Heart right ventricle (tissue), 16 donors: ENCODE results near the gene PRKAB1. TPM values are rescaled to one million over a fixed set of nuclear protein-coding genes. Genes with fewer than 3 reads are reported as not detected.

ENCODE experiments used
- ATAC-seq, 8 donors: fragments of 200-7000 bp; cut with Tn5 transposase; one replicate each; pipeline ENCODE4 v1.9.1; 2020; ENCODE audit warnings: mild to moderate bottlenecking in 8 of 8, moderate library complexity in 8 of 8, moderate number of reproducible peaks in 1 of 8
- DNase-seq, 2 donors: peaks; one replicate each; pipeline ENCODE4 v3.0.0-alpha.2; 2020
- H3K27ac ChIP-seq, 10 donors: fragments of 200-600 bp; sonication (generic) in 2 of 10; one replicate each; pipeline versions ENCODE4 v1.5.0 to v1.8.0; 2020 to 2022; ENCODE audit warnings: mild to moderate bottlenecking in 3 of 10
- H3K27me3 ChIP-seq, 7 donors: fragments of 200-600 bp; one replicate each; pipeline ENCODE4 v1.8.0; 2021 to 2022; ENCODE audit warnings: mild to moderate bottlenecking in 2 of 7
- H3K36me3 ChIP-seq, 9 donors: fragments of 200-600 bp; sonication (generic) in 1 of 9; one replicate each; pipeline versions ENCODE4 v1.5.0 to v1.8.0; 2020 to 2022; ENCODE audit warnings: mild to moderate bottlenecking in 2 of 9
- H3K4me1 ChIP-seq, 9 donors: fragments of 200-600 bp; sonication (generic) in 1 of 9; one replicate each; pipeline versions ENCODE4 v1.5.0 to v1.8.0; 2020 to 2022; ENCODE audit warnings: mild to moderate bottlenecking in 4 of 9
- H3K4me3 ChIP-seq, 10 donors: fragments of 200-600 bp; sonication (generic) in 2 of 10; one replicate each; pipeline versions ENCODE4 v1.5.0 to v1.8.0; 2020 to 2022; ENCODE audit warnings: mild to moderate bottlenecking in 7 of 10, moderate library complexity in 2 of 10
- H3K9me3 ChIP-seq, 11 donors: fragments of 200-600 bp in 10 of 11; sonication (generic) in 2 of 11; one replicate each; pipeline versions ENCODE4 v1.5.0 to v1.8.0; 2013 to 2022; ENCODE audit warnings: mild to moderate bottlenecking in 2 of 11, control low read depth in 1 of 11, moderate library complexity in 1 of 11
- CTCF ChIP-seq, 9 donors: fragments of 200-600 bp; sonication (generic) in 2 of 9; IDR thresholded peaks; one replicate each; pipeline versions ENCODE4 v1.5.0 to v1.8.0; 2021 to 2022; ENCODE audit warnings: antibody characterized with exemption in 9 of 9, mild to moderate bottlenecking in 5 of 9, moderate library complexity in 1 of 9
- WGBS, 2 donors: extraction: QIAGEN DNeasy Blood & Tissue Kit; methylation state at CpG; one replicate each; pipeline ENCODE4 v1.1.7; 2013; ENCODE audit warnings: inconsistent platforms in 1 of 2; 5-methylcytosine and 5-hydroxymethylcytosine counted together
- intact Hi-C, 10 donors: fragments of 100-400 bp; cut with DNase I; formaldehyde crosslinking; loops; one replicate each; pipeline versions ENCODE4 v1.11.1 to v1.14.2; 2022
- polyA plus RNA-seq, 2 donors: library from polyadenylated mRNA; stranded (reverse); fragments of 200-250 nt; gene quantifications; one replicate each; pipeline ENCODE4 v1.2.3, GENCODE V29; 2013
- total RNA-seq, 10 donors: library from RNA; stranded (reverse); fragmentation: NEBNext Ultra II Directional in 3 of 10; extraction: Animal tissue kit (Norgen Biotek cat#: 25700) in 3 of 10; gene quantifications; one replicate each; pipeline versions ENCODE4 v1.2.1 to v1.2.4, GENCODE V29; 2021 to 2023
- donor health status: Arrhythmogenic right ventricular cardiomyopathy.
- donor health status: ischemic (EF 13 %, LVEDD 7.1; RV severe dilation, severe dysfunction).
- donor health status: healthy with polysubstance abuse.
- donor health status: DM: no; HTN: yes; CAD: no.
- donor health status: DM: no; HTN: no; CAD: no.
- donor health status: ischemic (EF 25% LVEDD 6.9; RV normal size, moderate dysfunction).
- donor health status: ischemic (EF 25% LVEDD 5.7; RV mildly dilated, moderate dysfunction).
- donor health status: healthy.
- donor health status: DM: yes; HTN: yes; CAD: no.
- donor health status: Ischemic cardiomyopathy.
- donor health status: ischemic (EF 35%, LVEDD 5.7; RV mildly dilated, moderate dysfunction).
- donor health status: nonischemic (EF 11% LVEDD 7.7; RV severe dilation, severe dysfunction).
- donor health status: DM: yes; HTN: yes; CAD: no.
- donor health status: PGD.
- donor health status: ischemic (EF 29% LVEDD 5.4; RV normal size, mild dysfunction).
- donor health status: nonischemic (EF 23%, LVEDD 6.1; RV moderate dilation, normal function).

The PRKAB1 gene
- total and polyA plus RNA-seq, 12 donors, result 8.6 to 14.5 (median 11.0) TPM

DNA sequence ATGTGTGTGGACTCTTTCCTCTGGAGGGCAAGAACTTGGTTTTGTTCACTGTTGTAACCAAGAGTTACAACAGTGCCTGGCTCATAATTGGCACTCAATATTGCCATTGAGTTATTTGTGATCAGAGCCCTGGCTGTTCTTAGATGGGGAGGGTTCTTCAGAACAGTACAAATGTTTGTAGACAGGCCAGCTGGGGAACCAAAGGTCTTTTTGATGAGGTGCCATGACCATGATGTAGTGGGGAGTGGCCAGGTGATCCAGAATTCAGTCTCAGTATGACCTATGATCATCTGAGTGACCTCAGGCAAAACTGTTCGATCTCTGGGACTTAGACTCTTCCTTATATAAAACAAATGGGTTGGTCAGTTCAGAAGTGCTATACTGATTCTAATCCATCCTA, 3.3 kb upstream of the PRKAB1 start:
- TF ChIP-seq CTCF (IDR thresholded peaks at IDR 0.05), result no peak
- intact Hi-C loops, result loop anchor here in 8 of 10 donors (2.0 to 10.0 kb wide), 5 partner anchors 53 to 120 kb away; no protein-coding TSS in a partner anchor
- 79 to 94% methylated on average over 1 of the region's 1 CpG for WGBS, 2 donors
- no peaks in the 10 kb centered on the region for H3K9me3 ChIP-seq
- H3K27ac ChIP-seq, result no peak overlapping the region
- ATAC-seq (no peak), DNase-seq (no peak)
- peaks cover 7 to 44% (median 28%) of the 10 kb centered on the region in 9 donors for H3K4me1 ChIP-seq
- no peak overlapping the region for H3K4me3 ChIP-seq
- no peaks in the 10 kb centered on the region for H3K36me3 ChIP-seq
- H3K27me3 ChIP-seq, result no peaks in the 10 kb centered on the region

- TF ChIP-seq CTCF (IDR thresholded peaks at IDR 0.05), result no peak
- no peak for DNase-seq
- Histone ChIP-seq H3K27me3 (no peaks in the 10 kb centered on the region), H3K4me3 (no peak overlapping the region), H3K4me1 (peaks cover 7 to 49% (median 35%) of the 10 kb centered on the region in 9 donors), H3K27ac (peak overlapping the region in 2 of 10 donors; percentile 9 to 72), H3K9me3 (no peaks in the 10 kb centered on the region), H3K36me3 (peaks cover 0 to 4% (median 0%) of the 10 kb centered on the region in 9 donors)
- ATAC-seq, result no peak
- intact Hi-C loops, result loop anchor here in 8 of 10 donors (2.0 to 10.0 kb wide), 5 partner anchors 52 to 119 kb away; no protein-coding TSS in a partner anchor
- WGBS, 2 donors, result 70 to 75% methylated on average over 4 of the region's 4 CpGs
These were observed 2.6 kb upstream of the PRKAB1 start for GRCh38 chr12:119665164-119665929.

DNA sequence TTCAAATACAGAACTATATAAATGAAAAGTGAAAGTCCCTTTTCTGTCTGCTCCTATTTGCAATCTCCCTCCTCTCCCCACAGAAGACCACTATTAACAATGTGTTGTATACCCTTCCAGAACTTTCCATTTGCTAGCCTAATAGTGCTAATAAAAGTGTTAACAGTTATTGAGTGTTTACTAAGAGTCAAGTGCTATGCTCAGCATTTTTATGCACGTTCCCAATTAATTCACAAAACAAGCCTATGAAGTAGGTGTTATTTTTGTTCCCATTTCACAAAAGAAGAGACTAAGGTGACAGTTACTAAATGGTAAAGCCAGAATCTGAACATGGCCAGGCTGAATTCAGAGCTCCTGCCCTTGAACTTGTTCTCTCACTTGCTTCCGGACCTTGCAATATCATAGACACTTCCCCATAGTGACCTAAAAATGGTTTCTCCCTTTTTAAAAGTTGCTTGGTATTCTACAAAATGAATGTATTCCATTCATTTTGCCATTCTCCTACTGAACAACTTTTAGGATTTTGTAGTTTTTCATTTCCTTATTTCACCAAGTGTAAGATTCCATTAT, 1.6 kb upstream of the PRKAB1 start:
- TF ChIP-seq CTCF (IDR thresholded peaks at IDR 0.05), result no peak
- ATAC-seq, result no peak
- Histone ChIP-seq H3K27ac (peak overlapping the region in 1 of 10 donors; percentile 72), H3K9me3 (no peaks in the 10 kb centered on the region), H3K36me3 (peaks cover 0 to 12% (median 0%) of the 10 kb centered on the region in 9 donors), H3K4me3 (peak overlapping the region in 1 of 10 donors; percentile 4), H3K27me3 (no peaks in the 10 kb centered on the region), H3K4me1 (peaks cover 7 to 54% (median 41%) of the 10 kb centered on the region in 9 donors)
- DNase-seq, result no peak
- intact Hi-C loops, result loop anchor here in 7 of 10 donors (5.0 to 10.0 kb wide), 4 partner anchors 51 to 118 kb away; no protein-coding TSS in a partner anchor
- 72 to 75% methylated on average over 2 of the region's 2 CpGs for WGBS, 2 donors

GRCh38 chr12:119666900-119667576, 895 bp upstream of the PRKAB1 start:
- peak overlapping the region in 7 of 10 donors; percentile 83 to 97 (median 92) for H3K27ac ChIP-seq
- ATAC-seq, result peak in 4 of 8 donors; percentile 1 to 12 (median 1)
- H3K4me1 ChIP-seq, result peaks cover 7 to 60% (median 47%) of the 10 kb centered on the region in 9 donors

More at GRCh38 chr12:119666900-119667576, 895 bp upstream of the PRKAB1 start:
- H3K36me3 ChIP-seq, result peaks cover 0 to 19% (median 7%) of the 10 kb centered on the region in 9 donors
- DNase-seq, result no peak
- H3K9me3 ChIP-seq, result no peaks in the 10 kb centered on the region
- peak overlapping the region; percentile 64 to 99 (median 90) for H3K4me3 ChIP-seq
- TF ChIP-seq CTCF (IDR thresholded peaks at IDR 0.05), result no peak
- intact Hi-C loops, result loop anchor here in 7 of 10 donors (5.0 to 10.0 kb wide), 4 partner anchors 50 to 118 kb away; no protein-coding TSS in a partner anchor
- WGBS, 2 donors, result 14 to 19% methylated on average over 9 of the region's 9 CpGs
- no peaks in the 10 kb centered on the region for H3K27me3 ChIP-seq
